ENCODE measurements around the gene TAAR8.

GRCh38 chr6:132520953-132521352, 31.5 kb upstream of the TAAR8 start:
- TF ChIP-seq POLR2A (IDR thresholded peaks at IDR 0.05; ENCODE audit: insufficient read depth in 1 of 2, low read depth in 2 of 2, low read length in 2 of 2) = no peak
- no peak for TF ChIP-seq SP1 (IDR thresholded peaks at IDR 0.05)
- no peak for TF ChIP-seq SP1 (CRISPR knock-in tag; IDR thresholded peaks at IDR 0.05)
- TF ChIP-seq THAP7 (CRISPR knock-in tag; IDR thresholded peaks at IDR 0.05) = no peak
- no peak for TF ChIP-seq REST (IDR thresholded peaks at IDR 0.05; ENCODE audit: borderline replicate concordance in 1 of 2, low read depth in 1 of 2, low read length in 2 of 2)

Data from HepG2 (cell line).